Measurements from ENCODE around the gene ADAT3.

DNA sequence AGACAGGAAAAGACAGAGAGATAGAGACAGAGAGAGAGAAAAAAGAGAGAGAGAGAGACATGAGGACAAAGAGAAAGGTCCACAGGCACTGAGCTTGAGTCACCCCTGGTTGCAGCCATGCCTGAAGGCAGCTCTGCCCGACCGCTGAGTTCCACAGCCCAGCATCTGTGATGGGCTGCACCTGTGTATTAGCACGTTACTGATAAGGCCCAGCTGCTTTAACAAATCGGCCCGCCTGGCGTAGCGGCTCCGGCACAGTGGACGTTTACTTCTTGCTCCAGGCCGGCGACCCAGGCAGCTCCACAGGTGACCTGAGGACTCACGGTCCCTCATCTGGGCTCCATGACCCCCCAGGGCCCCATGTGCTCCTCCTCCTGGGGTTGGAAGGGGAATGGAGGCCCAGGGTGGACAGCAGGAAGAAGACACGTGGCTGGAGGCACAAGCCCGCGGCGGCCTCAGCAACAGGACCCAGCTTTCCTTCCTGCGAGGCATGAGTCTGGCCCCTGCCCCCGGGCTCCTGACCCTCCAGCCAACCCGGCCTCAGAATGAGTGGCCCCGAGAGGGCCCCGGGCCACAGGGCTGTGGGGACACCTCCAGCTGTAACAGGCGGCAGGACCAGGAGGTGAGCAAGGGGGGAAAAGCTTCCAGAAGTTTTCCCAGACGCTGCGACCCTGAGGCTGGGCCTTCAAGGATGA is 31.9 kb downstream of the ADAT3 start:
- TF ChIP-seq, protein P1, sequence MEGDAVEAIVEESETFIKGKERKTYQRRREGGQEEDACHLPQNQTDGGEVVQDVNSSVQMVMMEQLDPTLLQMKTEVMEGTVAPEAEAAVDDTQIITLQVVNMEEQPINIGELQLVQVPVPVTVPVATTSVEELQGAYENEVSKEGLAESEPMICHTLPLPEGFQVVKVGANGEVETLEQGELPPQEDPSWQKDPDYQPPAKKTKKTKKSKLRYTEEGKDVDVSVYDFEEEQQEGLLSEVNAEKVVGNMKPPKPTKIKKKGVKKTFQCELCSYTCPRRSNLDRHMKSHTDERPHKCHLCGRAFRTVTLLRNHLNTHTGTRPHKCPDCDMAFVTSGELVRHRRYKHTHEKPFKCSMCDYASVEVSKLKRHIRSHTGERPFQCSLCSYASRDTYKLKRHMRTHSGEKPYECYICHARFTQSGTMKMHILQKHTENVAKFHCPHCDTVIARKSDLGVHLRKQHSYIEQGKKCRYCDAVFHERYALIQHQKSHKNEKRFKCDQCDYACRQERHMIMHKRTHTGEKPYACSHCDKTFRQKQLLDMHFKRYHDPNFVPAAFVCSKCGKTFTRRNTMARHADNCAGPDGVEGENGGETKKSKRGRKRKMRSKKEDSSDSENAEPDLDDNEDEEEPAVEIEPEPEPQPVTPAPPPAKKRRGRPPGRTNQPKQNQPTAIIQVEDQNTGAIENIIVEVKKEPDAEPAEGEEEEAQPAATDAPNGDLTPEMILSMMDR (IDR thresholded peaks at IDR 0.05): no peak
- TF ChIP-seq POLR2A (IDR thresholded peaks at IDR 0.05): no peak

All from uterus (tissue), 2 donors.